GM19455 (cell line): ENCODE data around the gene FAM13A.

Experiments used
- ATAC-seq: cut with Tn5 transposase; IDR thresholded peaks from one replicate; pipeline ENCODE4 v1.9.1; 2021; ENCODE audit not compliant: unreplicated experiment

The FAM13A gene

GRCh38 chr4:88730811-88731210 is 326.2 kb downstream of the FAM13A start:
- no peak for ATAC-seq

- ATAC-seq, result no peak
These were observed 327.7 kb downstream of the FAM13A start for GRCh38 chr4:88729146-88729760.

GRCh38 chr4:88728146-88728545 is 328.8 kb downstream of the FAM13A start:
- no peak for ATAC-seq

- no peak for ATAC-seq
These were observed 331.0 kb downstream of the FAM13A start for GRCh38 chr4:88725986-88726385.

GRCh38 chr4:88725143-88725542 is 331.8 kb downstream of the FAM13A start:
- no peak for ATAC-seq

- ATAC-seq, result no peak
These were observed 332.6 kb downstream of the FAM13A start for GRCh38 chr4:88724406-88724805.

GRCh38 chr4:88722828-88723227 is 334.2 kb downstream of the FAM13A start:
- ATAC-seq, result no peak

GRCh38 chr4:88722276-88722780 is 334.7 kb downstream of the FAM13A start:
- ATAC-seq, result no peak

- no peak for ATAC-seq
These were observed 336.2 kb downstream of the FAM13A start for GRCh38 chr4:88720451-88721428.

- ATAC-seq, result no peak
These were observed 337.6 kb downstream of the FAM13A start for GRCh38 chr4:88719381-88719780.

GRCh38 chr4:88718098-88718497 is 338.9 kb downstream of the FAM13A start:
- no peak for ATAC-seq

- no peak for ATAC-seq
These were observed 343.2 kb downstream of the FAM13A start for GRCh38 chr4:88713782-88714181.

GRCh38 chr4:88709989-88710388 is 347.0 kb downstream of the FAM13A start:
- ATAC-seq, result no peak

GRCh38 chr4:88706574-88706973 is 350.4 kb downstream of the FAM13A start:
- no peak for ATAC-seq

GRCh38 chr4:88705805-88706492 is 351.0 kb downstream of the FAM13A start:
- ATAC-seq, result no peak

GRCh38 chr4:88705223-88705622 is 351.8 kb downstream of the FAM13A start:
- no peak for ATAC-seq

- no peak for ATAC-seq
These were observed 354.2 kb downstream of the FAM13A start for GRCh38 chr4:88702782-88703181.

GRCh38 chr4:88698519-88698918 is 358.5 kb downstream of the FAM13A start:
- no peak for ATAC-seq

GRCh38 chr4:88697588-88698329 is 359.2 kb downstream of the FAM13A start, which contains the start of gene NAP1L5:
NAP1L5 (minus strand) TSS chr4:88697829; CDS start chr4:88697754, 75 bp downstream.
- ATAC-seq, result peak; percentile 97

- peak; percentile 6 for ATAC-seq
These were observed 359.8 kb downstream of the FAM13A start for GRCh38 chr4:88697141-88697540.

GRCh38 chr4:88696630-88697029 is 360.4 kb downstream of the FAM13A start:
- ATAC-seq, result no peak
